K562 (cell line): ENCODE results near the gene TIFAB. TPM values are rescaled to one million over a fixed set of nuclear protein-coding genes. Genes with fewer than 3 reads are reported as not detected.
A peak's percentile ranks its signal among the peaks of the same experiment; 100 is the strongest.

Experiments used
- CUX1 ChIP-seq: fragments of 200-800 bp; sonication (Bioruptor generic); IDR thresholded peaks from 2 replicates; pipeline ENCODE4 v1.6.1; 2016; ENCODE audit warnings: missing genetic modification characterization, missing compliant biosample characterization
- EHMT2 ChIP-seq: fragments of 450-650 bp; IDR thresholded peaks from 2 replicates; pipeline ENCODE4 v1.6.1; 2018; ENCODE audit warnings: antibody characterized with exemption
- GABPA ChIP-seq: fragments of 200-800 bp; sonication (Bioruptor generic); conservative IDR thresholded peaks from 2 replicates; pipeline ENCODE4 v1.6.1; 2016; ENCODE audit warnings: low read depth, missing genetic modification characterization, missing compliant biosample characterization
- GTF2E2 ChIP-seq: fragments of 200-800 bp; sonication (Bioruptor generic); IDR thresholded peaks from 2 replicates; pipeline ENCODE4 v1.6.1; 2016; ENCODE audit warnings: missing genetic modification characterization, missing compliant biosample characterization
- HDGF ChIP-seq: fragments of 450-650 bp; IDR thresholded peaks from 2 replicates; pipeline ENCODE4 v1.6.1; 2016
- HEY1 ChIP-seq: fragments of 250-450 bp; sonication (Bioruptor Pico); IDR thresholded peaks from 2 replicates; pipeline ENCODE4 v1.5.0; 2020; ENCODE audit warnings: mild to moderate bottlenecking, moderate library complexity, borderline replicate concordance
- HNRNPL ChIP-seq: fragments of 200-400 bp; formaldehyde crosslinking; IDR thresholded peaks from 2 replicates; pipeline ENCODE4 v1.6.1; 2017; ENCODE audit warnings: low read depth, mild to moderate bottlenecking, low read length
- JUND ChIP-seq, 2 experiments: IDR thresholded peaks; 2 replicates in 1 of 2; 3 replicates in 1 of 2; pipeline ENCODE4 v1.6.1; 2011; ENCODE audit warnings: borderline replicate concordance in 2 of 2, low read depth in 2 of 2, low read length in 2 of 2, improper control_type of control experiment in 1 of 2, missing biosample characterization in 1 of 2, missing genetic modification characterization in 1 of 2, missing genetic modification reagents in 1 of 2
- KLF1 ChIP-seq: fragments of 450-650 bp; IDR thresholded peaks from 2 replicates; pipeline ENCODE4 v1.6.1; 2016; ENCODE audit warnings: missing genetic modification characterization, missing compliant biosample characterization
- NR2C1 ChIP-seq, 2 experiments: fragments of 450-650 bp; IDR thresholded peaks; 2 replicates each; pipeline ENCODE4 v1.6.1; 2017; ENCODE audit warnings: mild to moderate bottlenecking in 2 of 2, antibody characterized with exemption in 1 of 2, inconsistent platforms in 1 of 2, missing compliant biosample characterization in 1 of 2, missing genetic modification characterization in 1 of 2
- PHF20 ChIP-seq: fragments of 450-650 bp; IDR thresholded peaks from 2 replicates; pipeline ENCODE4 v1.6.1; 2018; ENCODE audit not compliant: partially characterized antibody
- PTBP1 ChIP-seq: fragments of 200-400 bp; formaldehyde crosslinking; IDR thresholded peaks from 2 replicates; pipeline ENCODE4 v1.6.1; 2017; ENCODE audit warnings: low read depth, low read length
- TFAP4 ChIP-seq: sonication (generic); formaldehyde crosslinking; IDR thresholded peaks from 2 replicates; pipeline ENCODE4 v1.8.0; 2022; ENCODE audit warnings: missing genetic modification reagents, mild to moderate bottlenecking, moderate library complexity, borderline replicate concordance
- TRIM24 ChIP-seq, 2 experiments: fragments of 450-650 bp; IDR thresholded peaks; 2 replicates each; pipeline ENCODE4 v1.6.1; 2016
- ZFP36 ChIP-seq: fragments of 150-350 bp; IDR thresholded peaks from 2 replicates; pipeline ENCODE4 v1.6.1; 2018; ENCODE audit warnings: low read length, low read depth; ENCODE audit not compliant: partially characterized antibody
- ZFX ChIP-seq: sonication (generic); formaldehyde crosslinking; IDR thresholded peaks from 2 replicates; pipeline ENCODE4 v1.8.0; 2022; ENCODE audit warnings: mild to moderate bottlenecking, missing genetic modification reagents, moderate library complexity
- ZNF518B ChIP-seq: fragments of 250-450 bp; sonication (Bioruptor Pico); IDR thresholded peaks from 2 replicates; pipeline ENCODE4 v1.5.0; 2021; ENCODE audit warnings: mild to moderate bottlenecking, moderate library complexity
- polyA plus RNA-seq, 8 experiments: library from polyadenylated mRNA; depleted of rRNA in 4 of 8; stranded (reverse) in 5 of 8; unstranded in 3 of 8; fragments of >200 nt; fragmentation: Nextera tagmentation in 2 of 8; fragmentation: Illumina TruSeq in 1 of 8; extraction: Ambion mirVana in 2 of 8; extraction: Trizol in 1 of 8; gene quantifications; 2 replicates each; pipeline versions ENCODE4 v1.2.1 to v1.2.3, GENCODE V29; 2011 to 2014; ENCODE audit warnings: inconsistent platforms in 1 of 8, missing spikeins in 1 of 8
- total RNA-seq, 7 experiments: library from RNA; depleted of rRNA in 6 of 7; stranded (reverse); fragments of >200 nt in 6 of 7; fragmentation: Illumina TruSeq in 2 of 7; extraction: Trizol in 2 of 7; gene quantifications; 2 replicates each; pipeline versions ENCODE4 v1.2.1 to v1.2.3, GENCODE V29; 2011 to 2021; ENCODE audit warnings: low replicate concordance in 1 of 7

TIFAB gene
- total and polyA plus RNA-seq, 9 of the 15 experiments (the other 6 are each of a cell fraction or from before 2014, with no cell fraction given), result not detected

GRCh38 chr5:135481387-135481786, 29.2 kb upstream of the TIFAB start (continued):
- no peak for TF ChIP-seq ZNF518B (CRISPR knock-in tag)
- 0 out of 2 replicates have a peak, but pooled peaks have one; percentile 59 for TF ChIP-seq TFAP4
- TF ChIP-seq JUND (IDR thresholded peaks at IDR 0.05; ENCODE audit: borderline replicate concordance, low read depth, low read length), result peak; percentile 52
- TF ChIP-seq JUND (tag; IDR thresholded peaks at IDR 0.05; ENCODE audit: borderline replicate concordance, low read depth, low read length), result no peak; the same call in 2 of the 3 replicates
- no peak for TF ChIP-seq HNRNPL
- no peak for TF ChIP-seq PHF20
- no peak for TF ChIP-seq HDGF
- no peak for TF ChIP-seq CUX1
- no peak; the same call in 1 of the 2 replicates for TF ChIP-seq ZFX
- no peak for TF ChIP-seq HEY1 (CRISPR knock-in tag)
- TF ChIP-seq GTF2E2, result no peak
- TF ChIP-seq TRIM24 (IDR thresholded peaks at IDR 0.05), result peak; percentile 63 to 71; a peak in 2 of 4 replicates
- no peak for TF ChIP-seq PTBP1
- TF ChIP-seq NR2C1 (IDR thresholded peaks at IDR 0.05), result no peak
- no peak for TF ChIP-seq NR2C1 (tag; IDR thresholded peaks at IDR 0.05)
- peak; percentile 50 for TF ChIP-seq ZFP36
- TF ChIP-seq GABPA, result peak; percentile 22; the same call in 1 of the 2 replicates
- TF ChIP-seq KLF1 (tag), result no peak
- TF ChIP-seq EHMT2, result peak; percentile 33; the same call in 1 of the 2 replicates
